Measurements from ENCODE around the gene SPATA32.

Gene SPATA32

GRCh38 chr17:45244725-45245656 is 16.9 kb downstream of the SPATA32 start:
- TF ChIP-seq, protein P1, sequence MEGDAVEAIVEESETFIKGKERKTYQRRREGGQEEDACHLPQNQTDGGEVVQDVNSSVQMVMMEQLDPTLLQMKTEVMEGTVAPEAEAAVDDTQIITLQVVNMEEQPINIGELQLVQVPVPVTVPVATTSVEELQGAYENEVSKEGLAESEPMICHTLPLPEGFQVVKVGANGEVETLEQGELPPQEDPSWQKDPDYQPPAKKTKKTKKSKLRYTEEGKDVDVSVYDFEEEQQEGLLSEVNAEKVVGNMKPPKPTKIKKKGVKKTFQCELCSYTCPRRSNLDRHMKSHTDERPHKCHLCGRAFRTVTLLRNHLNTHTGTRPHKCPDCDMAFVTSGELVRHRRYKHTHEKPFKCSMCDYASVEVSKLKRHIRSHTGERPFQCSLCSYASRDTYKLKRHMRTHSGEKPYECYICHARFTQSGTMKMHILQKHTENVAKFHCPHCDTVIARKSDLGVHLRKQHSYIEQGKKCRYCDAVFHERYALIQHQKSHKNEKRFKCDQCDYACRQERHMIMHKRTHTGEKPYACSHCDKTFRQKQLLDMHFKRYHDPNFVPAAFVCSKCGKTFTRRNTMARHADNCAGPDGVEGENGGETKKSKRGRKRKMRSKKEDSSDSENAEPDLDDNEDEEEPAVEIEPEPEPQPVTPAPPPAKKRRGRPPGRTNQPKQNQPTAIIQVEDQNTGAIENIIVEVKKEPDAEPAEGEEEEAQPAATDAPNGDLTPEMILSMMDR (IDR thresholded peaks at IDR 0.05; ENCODE audit: extremely low read depth, missing control alignments): no peak
- no peak for DNase-seq (ENCODE audit: low spot score)

- no peak for DNase-seq (ENCODE audit: low spot score)
These were observed 18.1 kb downstream of the SPATA32 start for GRCh38 chr17:45243750-45244149.

GRCh38 chr17:45242029-45242414 is 19.9 kb downstream of the SPATA32 start:
- DNase-seq (ENCODE audit: low spot score): no peak
- TF ChIP-seq, protein P1 (IDR thresholded peaks at IDR 0.05; ENCODE audit: extremely low read depth, missing control alignments): no peak

More at GRCh38 chr17:45243750-45244149, 18.1 kb downstream of the SPATA32 start:
- TF ChIP-seq, protein P1 (IDR thresholded peaks at IDR 0.05; ENCODE audit: extremely low read depth, missing control alignments): no peak

DNA sequence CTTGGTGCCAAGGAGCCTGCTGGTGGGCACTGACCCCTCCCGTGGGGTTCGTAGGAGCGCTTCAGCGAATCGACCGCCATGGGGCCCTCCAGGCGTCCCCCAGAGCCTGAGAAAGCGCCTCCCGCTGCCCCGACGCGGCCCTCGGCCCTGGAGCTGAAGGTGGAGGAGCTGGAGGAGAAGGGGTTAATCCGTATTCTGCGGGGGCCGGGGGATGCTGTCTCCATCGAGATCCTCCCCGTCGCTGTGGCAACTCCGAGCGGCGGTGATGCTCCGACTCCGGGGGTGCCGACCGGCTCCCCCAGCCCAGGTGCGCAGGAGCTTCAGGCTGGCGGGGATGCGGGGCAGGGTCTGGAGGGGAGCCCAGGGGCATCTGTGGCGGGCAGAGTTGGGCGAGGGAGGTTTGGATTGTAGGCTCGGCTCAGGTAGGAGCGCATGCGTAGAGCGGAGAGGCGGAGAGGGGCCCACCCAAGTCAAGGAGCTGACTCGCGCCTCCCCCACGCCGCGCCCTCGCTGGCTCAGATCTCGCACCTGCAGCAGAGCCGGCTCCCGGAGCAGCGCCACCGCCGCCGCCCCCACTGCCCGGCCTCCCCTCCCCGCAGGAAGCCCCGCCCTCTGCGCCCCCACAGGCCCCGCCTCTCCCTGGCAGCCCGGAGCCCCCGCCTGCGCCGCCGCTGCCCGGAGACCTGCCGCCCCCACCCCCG is 20.4 kb downstream of the SPATA32 start:
- TF ChIP-seq, protein P1 (IDR thresholded peaks at IDR 0.05; ENCODE audit: extremely low read depth, missing control alignments): no peak
- no peak for DNase-seq (ENCODE audit: low spot score)

DNA sequence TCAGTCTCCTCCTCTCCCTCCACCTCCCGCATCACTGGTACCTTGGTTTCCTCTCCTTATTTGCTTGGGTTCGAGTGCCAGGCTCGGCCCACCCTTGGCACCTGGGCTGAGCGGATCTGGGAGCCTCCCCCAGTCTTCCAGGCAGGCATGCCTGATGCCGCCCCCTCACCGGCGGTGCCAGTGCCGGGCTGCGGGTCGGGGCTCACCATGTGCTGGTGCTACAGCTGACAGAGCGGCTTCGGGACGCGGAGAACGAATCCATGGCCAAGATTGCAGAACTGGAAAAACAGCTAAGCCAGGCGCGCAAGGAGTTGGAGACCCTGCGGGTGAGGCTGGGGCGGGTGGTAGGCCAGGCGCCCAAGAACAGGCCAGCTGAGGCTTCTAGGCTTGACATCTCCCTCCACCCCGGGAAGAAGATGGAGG is 21.0 kb downstream of the SPATA32 start:
- TF ChIP-seq, protein P1 (IDR thresholded peaks at IDR 0.05; ENCODE audit: extremely low read depth, missing control alignments): no peak
- no peak for DNase-seq (ENCODE audit: low spot score)

- TF ChIP-seq, protein P1 (IDR thresholded peaks at IDR 0.05; ENCODE audit: extremely low read depth, missing control alignments): no peak
- DNase-seq (ENCODE audit: low spot score): no peak
These were observed 23.6 kb downstream of the SPATA32 start for GRCh38 chr17:45238155-45238774.
